ENCODE results near the gene CUEDC1.

The CUEDC1 gene

GRCh38 chr17:57957886-57958285, 2.7 kb upstream of the CUEDC1 start:
- DNase-seq (ENCODE audit: low spot score): no peak

- no peak for DNase-seq (ENCODE audit: low spot score)
Observed at GRCh38 chr17:57957120-57957850, 2.1 kb upstream of the CUEDC1 start.

GRCh38 chr17:57956291-57957119, 1.3 kb upstream of the CUEDC1 start:
- no peak for DNase-seq (ENCODE audit: low spot score)

- peak; percentile 81 for DNase-seq (ENCODE audit: low spot score)
Observed at GRCh38 chr17:57954397-57955182, 622 bp downstream of the CUEDC1 start.

- no peak for DNase-seq (ENCODE audit: low spot score)
Observed at GRCh38 chr17:57953705-57954396, 1.4 kb downstream of the CUEDC1 start.

- DNase-seq (ENCODE audit: low spot score): no peak
Observed at GRCh38 chr17:57953219-57953618, 2.0 kb downstream of the CUEDC1 start.

GRCh38 chr17:57949649-57950048, 5.6 kb downstream of the CUEDC1 start:
- no peak for DNase-seq (ENCODE audit: low spot score)

GRCh38 chr17:57948555-57949420, 6.4 kb downstream of the CUEDC1 start:
- peak; percentile 93 for DNase-seq (ENCODE audit: low spot score)

- no peak for DNase-seq (ENCODE audit: low spot score)
Observed at GRCh38 chr17:57948169-57948554, 7.0 kb downstream of the CUEDC1 start.

GRCh38 chr17:57947369-57947768, 7.8 kb downstream of the CUEDC1 start:
- DNase-seq (ENCODE audit: low spot score): no peak

GRCh38 chr17:57946798-57947358, 8.3 kb downstream of the CUEDC1 start:
- peak; percentile 60 for DNase-seq (ENCODE audit: low spot score)

- DNase-seq (ENCODE audit: low spot score): peak; percentile 68
Observed at GRCh38 chr17:57945996-57946797, 9.0 kb downstream of the CUEDC1 start.

- DNase-seq (ENCODE audit: low spot score): no peak
Observed at GRCh38 chr17:57944908-57945307, 10.3 kb downstream of the CUEDC1 start.

GRCh38 chr17:57943645-57944044, 11.6 kb downstream of the CUEDC1 start:
- DNase-seq (ENCODE audit: low spot score): no peak

- DNase-seq (ENCODE audit: low spot score): peak; percentile 55
Observed at GRCh38 chr17:57943140-57943539, 12.1 kb downstream of the CUEDC1 start.

GRCh38 chr17:57941384-57942370, 13.5 kb downstream of the CUEDC1 start:
- DNase-seq (ENCODE audit: low spot score): no peak

GRCh38 chr17:57940653-57941329, 14.4 kb downstream of the CUEDC1 start:
- no peak for DNase-seq (ENCODE audit: low spot score)

GRCh38 chr17:57940231-57940630, 15.0 kb downstream of the CUEDC1 start:
- DNase-seq (ENCODE audit: low spot score): no peak

Data from AG08395 (cell line).